HK-2 (cell line): ENCODE results near the gene TSC1.
"Not testable (repeated sequence)": the region's sequence is repeated elsewhere in the genome, so short reads cannot be mapped to it uniquely, and the experiment has no call there.

Source experiments
- DNase-seq: peaks from one replicate; pipeline ENCODE4 v3.0.0-alpha.2; 2018; ENCODE audit not compliant: unreplicated experiment

Gene TSC1

GRCh38 chr9:132944294-132945185 lies at the start of gene TSC1:
TSS of gene TSC1 (minus strand) at chr9:132944616. CDS start at chr9:132928872, 15,744 bp downstream.
- peak; percentile 98 for DNase-seq

- DNase-seq = no peak
Observed at GRCh38 chr9:132993511-132993939, 49.1 kb upstream of the TSC1 start.

GRCh38 chr9:132991351-132992300 lies 47.2 kb upstream of the TSC1 start:
- no peak for DNase-seq

- no peak for DNase-seq
Observed at GRCh38 chr9:132990781-132991180, 46.4 kb upstream of the TSC1 start.

GRCh38 chr9:132989998-132990557 lies 45.7 kb upstream of the TSC1 start:
- DNase-seq = not testable (repeated sequence)

GRCh38 chr9:132989414-132989996 lies 45.1 kb upstream of the TSC1 start:
- DNase-seq = no peak

- DNase-seq = no peak
Observed at GRCh38 chr9:132989014-132989310, 44.5 kb upstream of the TSC1 start.

GRCh38 chr9:132988244-132989013 lies 44.0 kb upstream of the TSC1 start:
- no peak for DNase-seq

GRCh38 chr9:132986640-132987620 lies 42.5 kb upstream of the TSC1 start:
- peak; percentile 40 for DNase-seq

GRCh38 chr9:132986114-132986513 lies 41.7 kb upstream of the TSC1 start:
- DNase-seq = no peak

GRCh38 chr9:132985489-132985888 lies 41.1 kb upstream of the TSC1 start:
- no peak for DNase-seq

- no peak for DNase-seq
Observed at GRCh38 chr9:132985071-132985350, 40.6 kb upstream of the TSC1 start.

- no peak for DNase-seq
Observed at GRCh38 chr9:132984202-132985070, 40.0 kb upstream of the TSC1 start.

- DNase-seq = no peak
Observed at GRCh38 chr9:132983491-132984201, 39.2 kb upstream of the TSC1 start.

- no peak for DNase-seq
Observed at GRCh38 chr9:132982458-132982857, 38.0 kb upstream of the TSC1 start.

GRCh38 chr9:132980157-132980556 lies 35.7 kb upstream of the TSC1 start:
- no peak for DNase-seq

GRCh38 chr9:132978451-132979131 lies 34.2 kb upstream of the TSC1 start, which contains the start of gene GFI1B:
TSS of gene GFI1B (plus strand) at chr9:132978694. CDS start at chr9:132986679, 7,985 bp downstream.
- DNase-seq = no peak

- DNase-seq = no peak
Observed at GRCh38 chr9:132978112-132978450, 33.7 kb upstream of the TSC1 start.
